Transverse colon (tissue), 4 donors: ENCODE measurements around the gene HCST. TPM values are rescaled to one million over a fixed set of nuclear protein-coding genes. Genes with fewer than 3 reads are reported as not detected.

Source experiments
- DNase-seq: peaks from one replicate; pipeline ENCODE4 v3.0.0-alpha.2; 2019
- H3K27ac ChIP-seq, 4 donors: fragments of 200-600 bp; sonication (generic); 2 replicates each; pipeline ENCODE4 v1.5.1; 2016 to 2018; ENCODE audit warnings: inconsistent platforms in 4 of 4
- H3K27me3 ChIP-seq: fragments of 200-600 bp; sonication (generic); 2 replicates; pipeline ENCODE4 v1.5.1; 2017; ENCODE audit warnings: inconsistent platforms
- H3K36me3 ChIP-seq, 4 donors: fragments of 200-600 bp; sonication (generic); 2 replicates each; pipeline ENCODE4 v1.5.1; 2017 to 2019; ENCODE audit warnings: inconsistent platforms in 4 of 4
- H3K4me1 ChIP-seq, 4 donors: fragments of 200-600 bp; sonication (generic); 2 replicates each; pipeline ENCODE4 v1.5.1; 2017 to 2020; ENCODE audit warnings: inconsistent platforms in 4 of 4
- H3K4me3 ChIP-seq, 4 donors: fragments of 200-600 bp; sonication (generic); 1 replicate in 1 of 4; 2 replicates in 3 of 4; pipeline versions ENCODE4 v1.5.1 to v1.6.1; 2017 to 2019; ENCODE audit warnings: inconsistent platforms in 4 of 4
- H3K9me3 ChIP-seq, 2 donors: fragments of 200-600 bp; sonication (generic); 2 replicates each; pipeline ENCODE4 v1.5.1; 2017 to 2019; ENCODE audit warnings: inconsistent platforms in 2 of 2
- CTCF ChIP-seq, 5 experiments: fragments of 200-600 bp in 3 of 5; fragments of 450-650 bp in 2 of 5; sonication (generic) in 3 of 5; IDR thresholded peaks; 1 replicate in 2 of 5; 2 replicates in 3 of 5; pipeline ENCODE4 v1.5.1; 2016 to 2017; ENCODE audit warnings: antibody characterized with exemption in 5 of 5, inconsistent platforms in 3 of 5, mild to moderate bottlenecking in 2 of 5, moderate library complexity in 1 of 5
- EP300 ChIP-seq: sonication (generic); formaldehyde crosslinking; IDR thresholded peaks from one replicate; pipeline ENCODE4 v1.6.1; 2017; ENCODE audit warnings: antibody characterized with exemption, low read depth
- POLR2A ChIP-seq: fragments of 450-650 bp; IDR thresholded peaks from one replicate; pipeline ENCODE4 v1.6.1; 2016; ENCODE audit warnings: antibody characterized with exemption, mild to moderate bottlenecking, moderate library complexity
- POLR2AphosphoS5 ChIP-seq, 3 donors: sonication (generic); formaldehyde crosslinking; IDR thresholded peaks; one replicate each; pipeline ENCODE4 v1.6.1; 2016; ENCODE audit warnings: antibody characterized with exemption in 3 of 3
- WGBS, 2 donors: methylation state at CpG; one replicate each; pipeline ENCODE4 v1.1.5; 2018; ENCODE audit warnings: low coverage in 1 of 2; 5-methylcytosine and 5-hydroxymethylcytosine counted together
- in situ Hi-C, 4 donors: fragments of 200-750 bp; cut with MboI; loops; one replicate each; pipeline versions ENCODE4 v1.15.0 to v1.15.1; 2017; ENCODE audit warnings: low sequenced_read_pairs in 3 of 4, low pct_ligation_motif_present in 1 of 4, low pct_unique_long_range_greater_than_20kb in 1 of 4
- intact Hi-C: fragments of 100-400 bp; cut with DNase I; formaldehyde crosslinking; loops from one replicate; pipeline ENCODE4 v1.15.1; 2023; ENCODE audit warnings: low total_unique reads
- total RNA-seq, 4 donors: library from RNA; depleted of rRNA; stranded (reverse); fragments of >200 nt; gene quantifications; one replicate each; pipeline ENCODE4 v1.1.0, GENCODE V29; 2016

The HCST gene
- total RNA-seq, 4 donors from 2014 or later: 9.4 TPM; not detected in 3

- Histone ChIP-seq H3K9me3 (no peaks in the 10 kb centered on the region), H3K36me3 (no peaks in the 10 kb centered on the region), H3K27me3 (no peaks in the 10 kb centered on the region), H3K27ac (peak overlapping the region; percentile 88 to 97 (median 92)), H3K4me3 (peak overlapping the region in 2 of 4 donors; percentile 11 to 31), H3K4me1 (peaks cover 0 to 27% (median 8%) of the 10 kb centered on the region in 4 donors)
- DNase-seq: peak; percentile 86
- no peak for TF ChIP-seq EP300
- no peak for TF ChIP-seq CTCF (IDR thresholded peaks at IDR 0.05)
- TF ChIP-seq POLR2AphosphoS5 (IDR thresholded peaks at IDR 0.05): peak in 2 of 3 donors; percentile 54 to 57
- TF ChIP-seq POLR2A: peak; percentile 57
- intact Hi-C loops: no loop called here
- 4% methylated on average over 24 of the region's 24 CpGs; no CpG with 5 or more reads in 1 of the 2 donors for WGBS, 2 donors
- in situ Hi-C loops: no loop called here
Measured at GRCh38 chr19:35903550-35904179, 1.3 kb downstream of the HCST start.

- H3K27me3 ChIP-seq: no peaks in the 10 kb centered on the region
- 62 to 87% methylated on average over 3 to 10 of the region's 10 CpGs for WGBS, 2 donors
- no peak for DNase-seq
- in situ Hi-C loops (no loop called here), intact Hi-C loops (no loop called here)
- no peak for TF ChIP-seq EP300
- no peak for TF ChIP-seq CTCF (IDR thresholded peaks at IDR 0.05)
- no peak for TF ChIP-seq POLR2AphosphoS5 (IDR thresholded peaks at IDR 0.05)
- no peak for TF ChIP-seq POLR2A
- H3K9me3 ChIP-seq: no peaks in the 10 kb centered on the region
- peak overlapping the region; percentile 9 to 94 (median 88) for H3K27ac ChIP-seq
- H3K4me3 ChIP-seq: no peak overlapping the region
- no peaks in the 10 kb centered on the region for H3K36me3 ChIP-seq
- peaks cover 0 to 27% (median 7%) of the 10 kb centered on the region in 4 donors for H3K4me1 ChIP-seq
Measured at GRCh38 chr19:35904311-35905068, 2.2 kb downstream of the HCST start.

GRCh38 chr19:35905178-35905727 lies 2.9 kb downstream of the HCST start:
- peaks cover 0 to 27% (median 7%) of the 10 kb centered on the region in 4 donors for H3K4me1 ChIP-seq
- in situ Hi-C loops (no loop called here), intact Hi-C loops (no loop called here)
- TF ChIP-seq POLR2A: no peak
- no peak for TF ChIP-seq CTCF (IDR thresholded peaks at IDR 0.05)
- TF ChIP-seq POLR2AphosphoS5 (IDR thresholded peaks at IDR 0.05): no peak
- TF ChIP-seq EP300: no peak
- H3K27ac ChIP-seq: peak overlapping the region; percentile 9 to 94 (median 71)
- H3K36me3 ChIP-seq: no peaks in the 10 kb centered on the region
- H3K9me3 ChIP-seq: no peaks in the 10 kb centered on the region
- WGBS, 2 donors: 61 to 75% methylated on average over 6 of the region's 6 CpGs
- H3K27me3 ChIP-seq: no peaks in the 10 kb centered on the region
- no peak for DNase-seq
- no peak overlapping the region for H3K4me3 ChIP-seq

GRCh38 chr19:35907377-35907745 lies 5.0 kb downstream of the HCST start:
- DNase-seq: no peak
- H3K27ac ChIP-seq: peak overlapping the region; percentile 54 to 94 (median 64)
- in situ Hi-C loops: no loop called here
- H3K9me3 ChIP-seq: no peaks in the 10 kb centered on the region
- intact Hi-C loops: no loop called here
- 69 to 90% methylated on average over 2 to 12 of the region's 12 CpGs for WGBS, 2 donors
- no peaks in the 10 kb centered on the region for H3K36me3 ChIP-seq
- TF ChIP-seq POLR2AphosphoS5 (IDR thresholded peaks at IDR 0.05): no peak
- TF ChIP-seq EP300: no peak
- TF ChIP-seq POLR2A: no peak
- TF ChIP-seq CTCF (IDR thresholded peaks at IDR 0.05): no peak
- H3K4me3 ChIP-seq: peak overlapping the region in 1 of 4 donors; percentile 23
- peaks cover 0 to 17% (median 3%) of the 10 kb centered on the region in 4 donors for H3K4me1 ChIP-seq
- H3K27me3 ChIP-seq: no peaks in the 10 kb centered on the region
